GM13976 (cell line): ENCODE results near the gene DHX30.
"Not testable (repeated sequence)": the region's sequence is repeated elsewhere in the genome, so short reads cannot be mapped to it uniquely, and the experiment has no call there.

Experiments used
- DNase-seq: peaks from one replicate; pipeline ENCODE4 v3.0.0; 2012; ENCODE audit warnings: low spot score
- CTCF ChIP-seq: IDR thresholded peaks from 2 replicates; pipeline ENCODE4 v1.5.1; 2012; ENCODE audit warnings: borderline replicate concordance, mild to moderate bottlenecking; ENCODE audit not compliant: insufficient read depth; ENCODE audit errors: extremely low read depth, missing control alignments, control extremely low read depth
- in situ Hi-C: fragments of 300-500 bp; cut with MboI; formaldehyde crosslinking; loops from one replicate; pipeline ENCODE4 v1.12.0; 2022; ENCODE audit warnings: low sequenced_read_pairs, mixed read lengths, inconsistent platforms; ENCODE audit not compliant: unreplicated experiment

Gene DHX30

GRCh38 chr3:47882338-47882737, 79.4 kb downstream of the DHX30 start:
- in situ Hi-C loops: no loop called here
- TF ChIP-seq CTCF: no peak
- DNase-seq: no peak

DNA sequence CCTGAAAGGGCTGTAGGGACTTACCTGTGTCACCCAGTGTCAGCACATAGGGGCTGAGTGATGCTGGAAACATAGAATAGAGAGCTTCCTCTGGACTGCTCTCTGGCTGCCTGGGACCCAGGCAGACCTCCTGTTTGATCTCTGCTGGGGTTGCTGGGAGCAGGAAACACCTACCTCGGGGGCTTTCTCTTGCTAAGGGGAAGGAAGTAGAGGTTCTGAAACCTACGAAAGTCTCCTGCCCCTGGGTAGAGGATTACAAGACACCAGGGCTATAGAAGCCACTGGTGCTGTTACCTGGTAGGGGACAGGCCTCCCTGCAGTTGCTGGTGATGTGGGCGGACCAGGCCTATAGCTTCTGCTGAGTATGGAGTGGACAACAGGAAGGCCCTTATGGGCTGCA, 81.7 kb downstream of the DHX30 start:
- in situ Hi-C loops: no loop called here
- no peak for TF ChIP-seq CTCF
- DNase-seq: peak; percentile 42

- in situ Hi-C loops: no loop called here
- no peak for DNase-seq
- no peak for TF ChIP-seq CTCF
Observed at GRCh38 chr3:47885168-47885567, 82.2 kb downstream of the DHX30 start.

DNA sequence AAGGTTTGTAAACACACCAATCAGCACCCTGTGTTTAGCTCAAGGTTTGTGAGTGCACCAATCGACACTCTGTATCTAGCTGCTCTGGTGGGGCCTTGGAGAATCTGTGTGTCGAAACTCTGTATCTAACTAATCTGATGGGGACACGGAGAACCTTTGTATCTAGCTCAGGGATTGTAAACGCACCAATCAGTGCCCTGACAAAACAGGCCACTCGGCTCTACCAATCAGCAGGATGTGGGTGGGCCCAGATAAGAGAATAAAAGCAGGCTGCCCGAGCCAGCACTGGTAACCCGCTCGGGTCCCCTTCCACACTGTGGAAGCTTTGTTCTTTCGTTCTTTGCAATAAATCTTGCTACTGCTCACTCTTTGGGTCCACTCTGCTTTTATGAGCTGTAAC, 85.1 kb downstream of the DHX30 start:
- in situ Hi-C loops: not testable (repeated sequence)

DNA sequence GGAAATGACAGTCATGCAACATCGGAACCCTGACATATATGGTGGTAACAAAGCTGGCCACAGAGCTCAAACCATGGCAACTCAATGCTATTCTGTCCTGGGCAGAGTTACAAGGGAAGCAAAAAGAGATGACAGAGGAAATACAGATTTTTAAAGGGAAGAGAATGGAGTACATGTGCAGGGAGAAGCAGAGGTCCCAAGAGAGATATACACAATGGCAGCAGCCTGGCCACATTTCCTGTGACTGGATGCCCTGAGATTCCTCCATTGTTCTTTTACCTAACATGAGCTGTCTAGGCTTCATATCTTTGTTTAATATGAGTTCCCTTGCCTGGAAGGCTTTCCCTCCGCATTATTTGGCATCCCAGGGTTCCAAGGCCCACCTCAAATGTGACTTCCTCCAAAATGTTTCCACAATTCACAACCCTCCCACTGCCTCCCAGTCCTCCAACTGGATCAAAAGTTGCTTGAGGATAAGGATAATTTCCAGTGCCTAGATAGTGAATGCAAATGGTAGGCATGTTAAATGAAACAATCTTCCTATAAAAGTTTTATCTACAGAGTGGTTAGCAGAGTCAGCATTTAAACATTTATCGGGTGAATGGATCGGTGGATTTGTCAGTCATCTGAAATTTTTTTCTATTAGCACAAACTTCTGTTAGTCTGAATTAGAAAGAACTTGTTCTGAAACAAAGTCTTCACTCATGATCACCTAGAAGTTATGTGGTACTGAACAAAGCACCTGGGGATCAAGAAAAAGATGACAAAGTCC, 86.2 kb downstream of the DHX30 start:
- no peak for DNase-seq
- TF ChIP-seq CTCF: no peak
- in situ Hi-C loops: no loop called here

More for the DNA sequence above, 85.1 kb downstream of the DHX30 start:
- DNase-seq: not testable (repeated sequence)

GRCh38 chr3:47890126-47890827, 87.3 kb downstream of the DHX30 start:
- no peak for DNase-seq
- in situ Hi-C loops: no loop called here
- no peak for TF ChIP-seq CTCF

DNA sequence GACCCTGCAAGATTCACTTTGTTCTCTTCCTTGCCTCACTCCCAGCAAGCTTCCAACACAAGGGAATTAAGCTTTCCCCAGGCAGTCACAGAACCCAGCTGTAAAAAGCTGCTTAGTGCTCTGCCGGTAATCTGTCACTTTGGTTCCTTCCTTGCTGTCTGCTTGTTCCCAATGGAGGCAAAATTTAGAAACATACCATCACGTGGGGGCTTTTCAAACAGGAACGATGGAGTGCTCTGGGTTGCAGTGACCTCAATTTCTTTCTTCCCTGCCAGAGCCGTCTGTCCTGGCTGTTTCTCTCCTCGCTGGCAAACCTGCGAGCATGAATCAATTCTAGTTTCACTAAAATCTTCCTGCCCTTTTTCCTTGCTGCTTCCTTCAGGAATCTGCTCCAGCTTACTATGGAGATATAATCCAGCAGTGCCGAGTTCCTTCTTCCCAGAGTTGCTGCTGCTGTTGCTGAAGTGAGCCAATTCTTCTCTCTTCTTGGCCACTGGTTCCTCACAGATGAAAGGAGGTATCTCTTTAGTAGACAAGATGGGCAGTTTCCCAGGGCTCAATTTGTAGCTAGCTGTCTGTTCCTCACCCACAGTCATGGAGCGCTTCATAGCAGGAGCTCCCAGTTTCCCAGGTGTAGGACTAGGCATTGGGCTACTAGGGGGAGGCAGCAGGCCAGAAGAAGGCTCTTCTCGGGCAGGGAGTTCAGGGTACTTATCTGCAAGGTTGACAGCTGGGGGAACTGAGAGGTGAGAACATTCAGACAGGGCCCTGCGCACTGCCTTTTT, 88.1 kb downstream of the DHX30 start:
- in situ Hi-C loops: no loop called here
- no peak for TF ChIP-seq CTCF
- DNase-seq: no peak
